Measurements from ENCODE around the gene CREB5. TPM values are rescaled to one million over a fixed set of nuclear protein-coding genes. Genes with fewer than 3 reads are reported as not detected.
"Not testable (repeated sequence)": the region's sequence is repeated elsewhere in the genome, so short reads cannot be mapped to it uniquely, and the experiment has no call there.

CREB5 gene
- total and polyA plus RNA-seq, 7 donors: 0.86 to 33.8 (median 16.6) TPM

- TF ChIP-seq, protein P1, sequence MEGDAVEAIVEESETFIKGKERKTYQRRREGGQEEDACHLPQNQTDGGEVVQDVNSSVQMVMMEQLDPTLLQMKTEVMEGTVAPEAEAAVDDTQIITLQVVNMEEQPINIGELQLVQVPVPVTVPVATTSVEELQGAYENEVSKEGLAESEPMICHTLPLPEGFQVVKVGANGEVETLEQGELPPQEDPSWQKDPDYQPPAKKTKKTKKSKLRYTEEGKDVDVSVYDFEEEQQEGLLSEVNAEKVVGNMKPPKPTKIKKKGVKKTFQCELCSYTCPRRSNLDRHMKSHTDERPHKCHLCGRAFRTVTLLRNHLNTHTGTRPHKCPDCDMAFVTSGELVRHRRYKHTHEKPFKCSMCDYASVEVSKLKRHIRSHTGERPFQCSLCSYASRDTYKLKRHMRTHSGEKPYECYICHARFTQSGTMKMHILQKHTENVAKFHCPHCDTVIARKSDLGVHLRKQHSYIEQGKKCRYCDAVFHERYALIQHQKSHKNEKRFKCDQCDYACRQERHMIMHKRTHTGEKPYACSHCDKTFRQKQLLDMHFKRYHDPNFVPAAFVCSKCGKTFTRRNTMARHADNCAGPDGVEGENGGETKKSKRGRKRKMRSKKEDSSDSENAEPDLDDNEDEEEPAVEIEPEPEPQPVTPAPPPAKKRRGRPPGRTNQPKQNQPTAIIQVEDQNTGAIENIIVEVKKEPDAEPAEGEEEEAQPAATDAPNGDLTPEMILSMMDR (IDR thresholded peaks at IDR 0.05): no peak
- Histone ChIP-seq H3K4me1 (peaks cover 11% of the 10 kb centered on the region), H3K36me3 (ENCODE audit: insufficient read depth in 1 of 2, low read depth in 1 of 2) (no peaks in the 10 kb centered on the region), H3K27me3 (ENCODE audit: insufficient read depth in 3 of 3, low read length in 2 of 3) (no peaks in the 10 kb centered on the region), H3K9me3 (no peaks in the 10 kb centered on the region), H3K27ac (no peak overlapping the region), H3K4me3 (no peak overlapping the region)
- DNase-seq: peak in 1 of 2 donors; percentile 57
- 17 to 28% (median 23%) methylated on average over 3 of the region's 3 CpGs for WGBS, 3 donors
- peak; percentile 86 to 95 (median 88) for ATAC-seq
- intact Hi-C loops (cut with DNase I): loop anchor here in 1 of 2 donors (5.0 kb wide), 1 partner anchor 197 kb away; the partner anchor contains the start of gene CREB5
Measured at GRCh38 chr7:28609608-28610007, 197.3 kb downstream of the CREB5 start.

- H3K36me3 ChIP-seq (ENCODE audit: insufficient read depth in 1 of 2, low read depth in 1 of 2); DNase-seq; H3K4me1 ChIP-seq; H3K27ac ChIP-seq; H3K27me3 ChIP-seq (ENCODE audit: insufficient read depth in 3 of 3, low read length in 2 of 3); H3K9me3 ChIP-seq; H3K4me3 ChIP-seq; intact Hi-C loops (cut with DNase I); ATAC-seq: not testable (repeated sequence)
- WGBS, 3 donors: 93 to 95% (median 95%) methylated on average over 4 of the region's 4 CpGs
Measured at GRCh38 chr7:28611399-28611897, 199.1 kb downstream of the CREB5 start.

- Histone ChIP-seq H3K4me1 (peaks cover 4% of the 10 kb centered on the region), H3K36me3 (ENCODE audit: insufficient read depth in 1 of 2, low read depth in 1 of 2) (no peaks in the 10 kb centered on the region), H3K27ac (no peak overlapping the region), H3K9me3 (no peaks in the 10 kb centered on the region), H3K27me3 (ENCODE audit: insufficient read depth in 3 of 3, low read length in 2 of 3) (no peaks in the 10 kb centered on the region), H3K4me3 (no peak overlapping the region)
- WGBS, 3 donors: 67 to 83% (median 74%) methylated on average over 6 of the region's 6 CpGs
- intact Hi-C loops (cut with DNase I): no loop called here
- ATAC-seq: peak in 3 of 4 donors; percentile 57 to 67 (median 60)
- no peak for DNase-seq
- TF ChIP-seq, protein P1 (IDR thresholded peaks at IDR 0.05): no peak
Measured at GRCh38 chr7:28613262-28613661, 200.9 kb downstream of the CREB5 start.

- TF ChIP-seq, protein P1 (IDR thresholded peaks at IDR 0.05): peak; percentile 23
- intact Hi-C loops (cut with DNase I): loop anchor here (1.0 to 2.0 kb wide), 2 partner anchors 238 to 239 kb away; no protein-coding TSS in a partner anchor
Measured at GRCh38 chr7:28615091-28615490, 202.8 kb downstream of the CREB5 start.

DNA sequence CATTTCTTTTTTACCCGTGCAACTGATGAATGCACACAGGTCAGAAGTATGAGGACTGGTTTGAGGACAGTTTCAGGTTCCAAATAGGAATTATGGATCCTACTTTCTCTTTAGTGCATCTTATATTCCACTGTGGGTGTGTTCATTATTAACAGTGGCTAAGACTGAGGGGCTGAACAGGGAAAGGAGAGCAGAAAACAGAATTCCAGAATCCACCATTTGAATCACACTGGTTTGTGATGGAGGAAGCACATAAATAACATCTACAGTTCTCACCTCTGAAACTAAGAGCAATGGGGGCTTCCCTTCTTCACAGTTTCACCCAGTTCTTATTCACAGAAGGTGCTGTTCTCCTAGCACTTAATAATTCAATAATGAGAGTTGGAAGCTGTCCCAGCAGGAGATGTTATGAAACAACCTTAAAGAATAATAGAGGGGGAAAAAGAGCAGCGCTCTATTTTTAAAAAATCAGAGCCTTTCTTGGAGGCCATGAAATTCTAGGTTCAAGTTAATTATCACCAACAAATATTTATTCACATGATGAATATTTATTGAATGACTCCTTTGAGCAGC, 205.1 kb downstream of the CREB5 start:
- 82 to 97% (median 93%) methylated on average over 2 of the region's 2 CpGs for WGBS, 3 donors
- intact Hi-C loops (cut with DNase I): no loop called here
- H3K36me3 ChIP-seq (ENCODE audit: insufficient read depth in 1 of 2, low read depth in 1 of 2): no peaks in the 10 kb centered on the region
- ATAC-seq: no peak
- no peaks in the 10 kb centered on the region for H3K27me3 ChIP-seq (ENCODE audit: insufficient read depth in 3 of 3, low read length in 2 of 3)
- TF ChIP-seq, protein P1 (IDR thresholded peaks at IDR 0.05): no peak
- no peak for DNase-seq
- H3K9me3 ChIP-seq: no peaks in the 10 kb centered on the region
- H3K27ac ChIP-seq: no peak overlapping the region
- H3K4me3 ChIP-seq: no peak overlapping the region
- H3K4me1 ChIP-seq: peaks cover 7% of the 10 kb centered on the region

More at GRCh38 chr7:28615091-28615490, 202.8 kb downstream of the CREB5 start:
- H3K4me3 ChIP-seq: no peak overlapping the region
- DNase-seq: no peak
- H3K27me3 ChIP-seq (ENCODE audit: insufficient read depth in 3 of 3, low read length in 2 of 3): no peaks in the 10 kb centered on the region
- H3K36me3 ChIP-seq (ENCODE audit: insufficient read depth in 1 of 2, low read depth in 1 of 2): no peaks in the 10 kb centered on the region
- no peaks in the 10 kb centered on the region for H3K9me3 ChIP-seq
- WGBS, 3 donors: 89 to 91% (median 90%) methylated on average over 4 of the region's 4 CpGs
- H3K4me1 ChIP-seq: peaks cover 4% of the 10 kb centered on the region
- ATAC-seq: peak; percentile 38 to 83 (median 62)
- H3K27ac ChIP-seq: no peak overlapping the region

Data from psoas muscle (tissue), 8 donors.